Measurements from ENCODE around the gene TRAP1.

The TRAP1 gene

GRCh38 chr16:3738128-3738527, 20.8 kb upstream of the TRAP1 start:
- H3K4me3 ChIP-seq (ENCODE audit: low read length): no peak overlapping the region
- DNase-seq (ENCODE audit: low read depth): no peak
- no peak for TF ChIP-seq CTCF (conservative IDR thresholded peaks at IDR 0.05; ENCODE audit: low read depth, low read length)

- no peak for DNase-seq (ENCODE audit: low read depth)
- TF ChIP-seq CTCF (conservative IDR thresholded peaks at IDR 0.05; ENCODE audit: low read depth, low read length): no peak
- H3K4me3 ChIP-seq (ENCODE audit: low read length): no peak overlapping the region
Observed at GRCh38 chr16:3737181-3737580, 19.9 kb upstream of the TRAP1 start.

GRCh38 chr16:3736116-3736515, 18.8 kb upstream of the TRAP1 start:
- no peak overlapping the region for H3K4me3 ChIP-seq (ENCODE audit: low read length)
- no peak for DNase-seq (ENCODE audit: low read depth)
- TF ChIP-seq CTCF (conservative IDR thresholded peaks at IDR 0.05; ENCODE audit: low read depth, low read length): no peak

- no peak for DNase-seq (ENCODE audit: low read depth)
- no peak overlapping the region for H3K4me3 ChIP-seq (ENCODE audit: low read length)
- TF ChIP-seq CTCF (conservative IDR thresholded peaks at IDR 0.05; ENCODE audit: low read depth, low read length): no peak
Observed at GRCh38 chr16:3735541-3735940, 18.2 kb upstream of the TRAP1 start.

GRCh38 chr16:3734758-3735221, 17.5 kb upstream of the TRAP1 start:
- DNase-seq (ENCODE audit: low read depth): no peak
- no peak overlapping the region for H3K4me3 ChIP-seq (ENCODE audit: low read length)

GRCh38 chr16:3734084-3734757, 16.9 kb upstream of the TRAP1 start:
- DNase-seq (ENCODE audit: low read depth): no peak
- H3K4me3 ChIP-seq (ENCODE audit: low read length): no peak overlapping the region
- TF ChIP-seq CTCF (conservative IDR thresholded peaks at IDR 0.05; ENCODE audit: low read depth, low read length): no peak

More at GRCh38 chr16:3734758-3735221, 17.5 kb upstream of the TRAP1 start:
- TF ChIP-seq CTCF (conservative IDR thresholded peaks at IDR 0.05; ENCODE audit: low read depth, low read length): no peak

GRCh38 chr16:3732171-3732570, 14.8 kb upstream of the TRAP1 start:
- no peak for TF ChIP-seq CTCF (conservative IDR thresholded peaks at IDR 0.05; ENCODE audit: low read depth, low read length)
- DNase-seq (ENCODE audit: low read depth): no peak
- H3K4me3 ChIP-seq (ENCODE audit: low read length): no peak overlapping the region

Data from retinal pigment epithelial cell (primary cell).